A673 (cell line): ENCODE results near the gene SERTM2.

Experiments used
- EZH2 ChIP-seq: fragments of 200-600 bp; sonication (generic); IDR thresholded peaks from 2 replicates; pipeline ENCODE4 v1.6.1; 2017; ENCODE audit warnings: borderline replicate concordance, low read depth, mild to moderate bottlenecking, mixed read lengths, antibody characterized with exemption, low read length; ENCODE audit not compliant: poor library complexity, severe bottlenecking
- TF ChIP-seq, protein P1 (sequence below): fragments of 300-800, 200-600 bp; sonication (generic); conservative IDR thresholded peaks from 2 replicates; pipeline ENCODE4 v1.5.1; 2017; ENCODE audit warnings: low read depth, mild to moderate bottlenecking, antibody characterized with exemption, low read length, moderate library complexity, mixed read lengths

DNA sequence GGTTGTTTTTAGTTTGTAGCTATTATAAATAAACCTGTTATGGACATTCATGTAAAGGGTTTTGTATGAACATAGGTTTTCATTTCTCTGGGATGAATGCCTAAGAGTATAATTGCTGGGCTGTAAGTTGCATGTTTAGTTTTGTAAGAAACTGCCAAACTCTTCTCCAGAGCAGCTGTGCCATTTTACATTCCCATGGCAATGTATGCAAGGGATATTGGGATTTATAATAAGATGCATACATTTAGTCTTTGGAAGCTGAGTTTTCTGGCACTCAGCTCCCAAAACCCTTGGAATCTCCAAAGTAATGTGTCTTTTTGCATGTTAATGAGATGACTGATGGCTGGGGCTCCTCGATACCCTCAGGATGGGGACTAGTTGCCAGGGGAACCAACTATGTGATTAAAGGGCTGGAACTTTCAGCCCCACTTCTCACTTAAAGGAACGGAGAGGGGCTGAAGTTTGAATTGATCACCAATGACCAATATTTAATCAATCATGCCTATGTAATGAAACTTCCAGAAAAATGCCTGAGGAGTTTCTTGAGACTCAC lies 44.0 kb downstream of the SERTM2 start:
- TF ChIP-seq, protein P1, sequence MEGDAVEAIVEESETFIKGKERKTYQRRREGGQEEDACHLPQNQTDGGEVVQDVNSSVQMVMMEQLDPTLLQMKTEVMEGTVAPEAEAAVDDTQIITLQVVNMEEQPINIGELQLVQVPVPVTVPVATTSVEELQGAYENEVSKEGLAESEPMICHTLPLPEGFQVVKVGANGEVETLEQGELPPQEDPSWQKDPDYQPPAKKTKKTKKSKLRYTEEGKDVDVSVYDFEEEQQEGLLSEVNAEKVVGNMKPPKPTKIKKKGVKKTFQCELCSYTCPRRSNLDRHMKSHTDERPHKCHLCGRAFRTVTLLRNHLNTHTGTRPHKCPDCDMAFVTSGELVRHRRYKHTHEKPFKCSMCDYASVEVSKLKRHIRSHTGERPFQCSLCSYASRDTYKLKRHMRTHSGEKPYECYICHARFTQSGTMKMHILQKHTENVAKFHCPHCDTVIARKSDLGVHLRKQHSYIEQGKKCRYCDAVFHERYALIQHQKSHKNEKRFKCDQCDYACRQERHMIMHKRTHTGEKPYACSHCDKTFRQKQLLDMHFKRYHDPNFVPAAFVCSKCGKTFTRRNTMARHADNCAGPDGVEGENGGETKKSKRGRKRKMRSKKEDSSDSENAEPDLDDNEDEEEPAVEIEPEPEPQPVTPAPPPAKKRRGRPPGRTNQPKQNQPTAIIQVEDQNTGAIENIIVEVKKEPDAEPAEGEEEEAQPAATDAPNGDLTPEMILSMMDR, result no peak
- TF ChIP-seq EZH2, result no peak
